Kidney (tissue), 14 donors: ENCODE measurements around the gene SPEG. TPM values are rescaled to one million over a fixed set of nuclear protein-coding genes. Genes with fewer than 3 reads are reported as not detected.

Source experiments
- DNase-seq, 5 donors: peaks; one replicate each; pipeline ENCODE4 v3.0.0-alpha.2; 2013 to 2020
- FAIRE-seq: peaks from 2 replicates; lab custom pipeline; 2012; peaks lifted over from hg19 to GRCh38; lab: Jason Lieb, UNC
- H3K27ac ChIP-seq, 2 donors: one replicate each; pipeline ENCODE4 v1.7.0; 2013; ENCODE audit warnings: low read depth in 2 of 2, low read length in 2 of 2, inconsistent platforms in 1 of 2
- H3K27me3 ChIP-seq: one replicate; pipeline ENCODE4 v1.7.1; 2013; ENCODE audit warnings: low read length, inconsistent platforms; ENCODE audit not compliant: control insufficient read depth, insufficient read depth
- H3K36me3 ChIP-seq, 3 donors: one replicate each; pipeline versions ENCODE4 v1.7.0 to v1.7.1; 2013; ENCODE audit warnings: low read length in 3 of 3, control low read depth in 1 of 3, inconsistent platforms in 1 of 3; ENCODE audit not compliant: insufficient read depth in 3 of 3, control insufficient read depth in 2 of 3
- H3K4me1 ChIP-seq, 3 donors: one replicate each; pipeline versions ENCODE4 v1.7.0 to v1.7.1; 2013; ENCODE audit warnings: low read length in 3 of 3, inconsistent platforms in 1 of 3, low read depth in 1 of 3; ENCODE audit not compliant: control insufficient read depth in 2 of 3, insufficient read depth in 2 of 3
- H3K4me3 ChIP-seq, 3 donors: one replicate each; pipeline versions ENCODE4 v1.7.0 to v1.8.1; 2013; ENCODE audit warnings: low read length in 3 of 3, control low read depth in 1 of 3, inconsistent platforms in 1 of 3
- H3K9ac ChIP-seq, 3 donors: one replicate each; pipeline versions ENCODE4 v1.7.0 to v1.7.1; 2013; ENCODE audit warnings: low read length in 3 of 3, control low read depth in 1 of 3, inconsistent platforms in 1 of 3
- H3K9me3 ChIP-seq, 3 donors: one replicate each; pipeline versions ENCODE4 v1.7.0 to v1.7.1; 2013; ENCODE audit warnings: low read length in 3 of 3, control low read depth in 1 of 3, inconsistent platforms in 1 of 3; ENCODE audit not compliant: control insufficient read depth in 2 of 3, insufficient read depth in 1 of 3
- CTCF ChIP-seq: IDR thresholded peaks from 3 replicates; pipeline ENCODE4 v1.5.1; 2012; ENCODE audit warnings: mild to moderate bottlenecking, moderate library complexity, borderline replicate concordance; ENCODE audit not compliant: insufficient read depth; ENCODE audit errors: extremely low read depth
- intact Hi-C: fragments of 100-400 bp; cut with DNase I; formaldehyde crosslinking; loops from one replicate; pipeline ENCODE4 v1.11.1; 2022
- polyA plus RNA-seq: library from polyadenylated mRNA; stranded (reverse); fragments of 350-450 nt; fragmentation: Illumina TruSeq; extraction: RNeasy Lipid Tissue Mini Kit (QIAGEN cat#74804); gene quantifications from one replicate; pipeline ENCODE4 v1.2.3, GENCODE V29; 2014; ENCODE audit warnings: low read depth, low replicate concordance; ENCODE audit not compliant: insufficient read depth
- total RNA-seq: library from RNA; stranded (reverse); fragmentation: NEBNext Ultra II Directional; extraction: Animal tissue kit (Norgen Biotek cat#: 25700); gene quantifications from one replicate; pipeline ENCODE4 v1.2.1, GENCODE V29; 2021
- donor health status: control.
- donor health status: control.
- donor health status: control.
- donor health status: control.
- donor health status: control.
- donor health status: DM: yes; HTN: yes; CAD: no.
- donor health status: Normal renal cell carcinoma (clear cell type).

SPEG gene
- total and polyA plus RNA-seq, 2 donors from 2014 or later = 13.1 to 26.6 TPM

- no peaks in the 10 kb centered on the region for H3K36me3 ChIP-seq
- H3K27me3 ChIP-seq = peaks cover 3% of the 10 kb centered on the region
- H3K4me3 ChIP-seq = no peak overlapping the region
- H3K9me3 ChIP-seq = no peaks in the 10 kb centered on the region
- H3K27ac ChIP-seq = no peak overlapping the region
- FAIRE-seq (no peak), DNase-seq (peak in 1 of 5 donors; percentile 45)
- no peak overlapping the region for H3K9ac ChIP-seq
- intact Hi-C loops = no loop called here
- no peak for TF ChIP-seq CTCF
- no peaks in the 10 kb centered on the region for H3K4me1 ChIP-seq
These were observed 1.1 kb downstream of the SPEG start for GRCh38 chr2:219435701-219436100.

GRCh38 chr2:219436491-219436890 is 1.8 kb downstream of the SPEG start:
- no peak for TF ChIP-seq CTCF
- H3K9ac ChIP-seq = no peak overlapping the region
- DNase-seq = peak in 1 of 5 donors; percentile 37
- H3K4me1 ChIP-seq = peaks cover 0 to 1% (median 0%) of the 10 kb centered on the region in 3 donors
- no peak overlapping the region for H3K4me3 ChIP-seq
- peaks cover 3% of the 10 kb centered on the region for H3K27me3 ChIP-seq
- H3K27ac ChIP-seq = no peak overlapping the region
- no peaks in the 10 kb centered on the region for H3K9me3 ChIP-seq
- intact Hi-C loops = no loop called here
- no peaks in the 10 kb centered on the region for H3K36me3 ChIP-seq
- FAIRE-seq = no peak

- no peaks in the 10 kb centered on the region for H3K9me3 ChIP-seq
- no peak overlapping the region for H3K9ac ChIP-seq
- intact Hi-C loops = no loop called here
- TF ChIP-seq CTCF = no peak
- H3K27me3 ChIP-seq = peaks cover 3% of the 10 kb centered on the region
- DNase-seq (peak in 1 of 5 donors; percentile 31), FAIRE-seq (no peak)
- H3K4me3 ChIP-seq = no peak overlapping the region
- H3K27ac ChIP-seq = no peak overlapping the region
- H3K36me3 ChIP-seq = no peaks in the 10 kb centered on the region
- H3K4me1 ChIP-seq = peaks cover 0 to 2% (median 0%) of the 10 kb centered on the region in 3 donors
These were observed 2.5 kb downstream of the SPEG start for GRCh38 chr2:219437141-219437540.

GRCh38 chr2:219437690-219438206 is 3.1 kb downstream of the SPEG start:
- intact Hi-C loops = no loop called here
- Histone ChIP-seq H3K36me3 (no peaks in the 10 kb centered on the region), H3K4me3 (no peak overlapping the region), H3K4me1 (peaks cover 0 to 2% (median 0%) of the 10 kb centered on the region in 3 donors), H3K27ac (no peak overlapping the region), H3K9me3 (no peaks in the 10 kb centered on the region), H3K9ac (no peak overlapping the region), H3K27me3 (peaks cover 3% of the 10 kb centered on the region)
- DNase-seq (no peak), FAIRE-seq (no peak)
- TF ChIP-seq CTCF = no peak
